NCI-H446 (cell line): ENCODE data around the gene GABRR2.

Experiments
- DNase-seq, 2 experiments: peaks; one replicate each; lab custom pipeline; 2025; lab: John Stamatoyannopoulos, UW

GABRR2 gene

GRCh38 chr6:89315249-89315885 is at the start of gene GABRR2:
Gene GABRR2 (minus strand): TSS chr6:89315299. CDS start chr6:89315165, 134 bp downstream.
- DNase-seq = no peak

DNA sequence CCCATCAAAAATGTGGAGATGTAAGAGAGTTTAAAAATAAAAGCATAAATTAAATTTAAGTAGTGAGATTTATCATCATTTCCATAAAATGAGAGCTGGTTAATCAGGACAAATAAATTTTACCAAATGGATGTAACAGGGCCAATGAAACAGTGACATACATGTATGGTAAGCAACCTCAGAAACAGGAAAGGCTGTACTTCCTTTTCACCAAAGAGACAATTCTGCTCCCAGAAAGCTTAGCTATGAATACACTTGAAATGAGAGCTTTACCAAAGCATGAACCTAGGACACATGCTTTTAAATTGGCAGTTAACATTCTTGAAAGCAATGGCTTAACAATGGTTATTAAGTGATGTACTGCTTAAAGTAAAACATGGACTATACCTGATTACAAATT is 49.5 kb upstream of the GABRR2 start:
- DNase-seq = no peak

- no peak for DNase-seq
Measured at GRCh38 chr6:89361171-89361570, 46.1 kb upstream of the GABRR2 start.

- DNase-seq = no peak
Measured at GRCh38 chr6:89360415-89360999, 45.4 kb upstream of the GABRR2 start.

DNA sequence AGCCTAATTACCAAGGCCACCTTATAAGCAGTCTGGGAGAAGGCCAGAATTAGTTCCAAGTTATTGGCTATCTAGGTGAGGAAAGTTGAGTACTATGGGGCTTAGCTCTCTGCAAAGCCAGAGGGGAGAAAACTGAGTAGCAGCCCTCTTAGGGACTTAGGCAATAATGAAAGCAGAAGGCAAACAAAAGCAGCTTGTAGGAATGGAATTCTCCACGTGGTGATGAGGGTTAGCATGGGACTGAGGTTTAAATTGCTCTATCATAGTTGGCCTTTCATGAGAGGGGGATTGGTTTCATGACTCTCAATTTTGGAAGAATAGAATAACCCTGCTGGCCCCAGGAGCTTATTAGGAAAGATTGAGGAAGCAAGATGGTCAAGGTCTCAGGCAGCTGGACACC is 44.5 kb upstream of the GABRR2 start:
- no peak for DNase-seq

DNA sequence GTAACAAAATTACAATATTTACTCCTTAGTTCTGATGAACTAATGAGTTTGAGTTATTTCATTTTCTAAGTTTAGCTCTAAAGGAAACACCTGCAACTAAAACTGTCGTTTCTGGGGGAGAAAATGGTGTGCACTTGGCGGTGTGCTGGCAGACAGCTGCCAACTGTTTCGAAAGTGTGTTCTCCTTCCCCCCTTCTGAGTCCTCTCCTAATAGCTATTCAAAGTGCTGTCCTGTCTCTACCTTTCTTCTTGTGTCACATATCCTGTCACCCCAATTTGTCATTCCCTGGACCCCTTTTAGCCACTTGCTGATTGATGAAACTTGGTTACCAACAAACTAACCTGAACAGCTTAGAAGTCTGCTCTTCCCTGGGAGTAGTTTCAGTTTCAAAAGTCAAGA is 42.3 kb upstream of the GABRR2 start:
- DNase-seq = no peak

- DNase-seq = no peak
Measured at GRCh38 chr6:89356642-89357170, 41.6 kb upstream of the GABRR2 start.

- DNase-seq = no peak
Measured at GRCh38 chr6:89355511-89356194, 40.6 kb upstream of the GABRR2 start.

DNA sequence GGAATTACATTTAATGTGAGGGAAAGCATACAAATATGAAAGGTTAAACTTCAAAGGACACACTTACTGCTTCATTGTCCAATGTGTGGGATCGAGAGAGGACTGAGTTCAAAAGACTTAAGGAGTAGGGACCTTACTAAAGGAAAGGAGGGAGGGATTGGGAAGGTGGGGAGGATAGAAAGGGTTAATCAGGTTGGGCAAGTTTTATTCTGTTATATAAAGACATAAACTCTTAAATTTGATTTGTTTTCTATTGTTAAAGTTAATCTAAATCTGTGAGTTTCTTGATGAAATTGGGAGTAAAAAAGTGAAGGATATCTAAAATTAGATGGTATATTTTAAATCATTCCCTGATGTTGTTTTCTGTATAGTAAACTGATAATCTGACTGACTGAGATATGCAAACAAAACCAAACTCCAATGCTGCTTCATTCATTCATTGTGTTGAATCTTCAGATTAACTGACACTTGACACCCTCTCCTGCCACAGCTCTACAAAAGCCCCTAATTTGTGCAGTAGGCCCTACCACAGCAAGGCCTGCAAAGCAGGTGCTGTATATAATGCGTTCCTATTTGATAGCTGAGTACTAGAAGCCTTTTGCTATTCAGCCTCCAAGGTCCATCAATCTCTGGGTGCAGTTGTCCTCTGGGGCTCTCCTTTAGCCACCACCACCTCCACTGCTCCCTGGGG is 38.7 kb upstream of the GABRR2 start:
- no peak for DNase-seq

DNA sequence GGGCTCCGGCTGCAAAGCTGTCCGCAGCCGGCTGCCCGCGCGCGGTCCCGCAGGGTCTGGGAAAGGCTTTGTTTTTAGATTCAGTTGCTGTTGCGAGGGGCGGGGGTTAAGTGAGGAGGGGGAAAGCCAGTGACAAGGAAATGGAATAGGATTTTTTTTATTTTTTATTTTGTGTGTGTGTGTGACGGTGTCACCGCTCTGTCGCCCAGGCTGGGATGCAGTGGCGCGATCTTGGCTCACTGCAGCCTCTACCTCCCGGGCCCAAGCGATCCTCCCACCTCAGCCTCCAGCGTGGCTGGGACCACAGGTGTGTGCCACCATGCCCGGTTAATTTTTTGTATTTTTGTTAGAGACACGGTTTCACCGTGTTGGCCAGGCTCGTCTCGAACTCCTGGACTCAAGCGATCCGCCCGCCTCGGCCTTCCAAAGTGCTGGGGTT is 38.0 kb upstream of the GABRR2 start:
- DNase-seq = no peak

- peak in 1 of 2 experiments; percentile 72 for DNase-seq
Measured at GRCh38 chr6:89352278-89353117, 37.4 kb upstream of the GABRR2 start, which contains the start of gene UBE2J1. Gene UBE2J1 (minus strand): TSS chr6:89352722. CDS start chr6:89352569, 153 bp downstream.

DNA sequence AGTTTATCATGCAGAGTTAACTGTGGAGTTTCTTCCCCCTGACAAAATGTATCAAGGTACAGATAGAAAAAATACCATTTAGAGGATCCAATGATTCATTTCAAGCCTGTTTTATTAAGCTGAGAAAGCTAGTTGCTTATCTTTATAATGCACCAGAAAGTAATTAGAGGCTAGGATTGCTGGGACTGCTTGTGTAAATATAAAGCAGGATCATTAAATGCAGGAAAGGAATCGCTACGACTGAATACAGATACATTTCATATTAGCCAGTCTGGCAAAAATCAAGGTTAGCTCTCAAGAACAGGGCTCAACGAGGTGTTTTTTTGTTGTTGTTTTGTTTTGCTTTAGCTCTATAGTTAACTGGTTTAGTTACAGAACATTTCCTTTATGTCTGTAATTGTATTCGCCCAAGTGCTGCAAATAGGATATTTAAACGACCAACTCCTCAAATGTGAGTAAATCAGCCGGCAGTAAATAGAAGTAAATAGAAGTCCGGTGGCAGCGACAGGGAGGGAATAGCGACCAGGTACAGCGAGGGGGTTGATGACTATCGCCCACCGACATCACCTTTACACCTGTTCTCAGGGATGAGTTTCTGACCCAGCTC is 36.7 kb upstream of the GABRR2 start:
- DNase-seq = no peak

- no peak for DNase-seq
Measured at GRCh38 chr6:89350281-89350966, 35.3 kb upstream of the GABRR2 start.

DNA sequence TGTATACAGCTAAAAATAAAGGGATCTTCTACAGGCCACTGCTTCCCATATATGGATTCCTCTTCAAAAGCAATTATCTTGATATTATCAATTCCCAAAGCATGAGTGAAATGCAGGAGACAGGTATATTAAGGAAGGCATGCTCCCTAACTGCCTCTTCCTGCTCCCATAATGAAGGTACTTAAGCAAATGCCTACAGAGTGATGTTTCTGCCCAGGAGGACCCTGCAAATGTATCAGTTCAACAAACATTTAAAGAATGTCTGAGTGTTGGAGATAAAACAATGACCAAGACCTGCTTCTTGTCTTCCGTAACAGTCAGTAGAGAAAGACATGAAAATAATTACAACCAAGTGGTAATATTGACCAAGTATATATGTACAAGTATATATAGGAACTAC is 33.3 kb upstream of the GABRR2 start:
- no peak for DNase-seq

DNA sequence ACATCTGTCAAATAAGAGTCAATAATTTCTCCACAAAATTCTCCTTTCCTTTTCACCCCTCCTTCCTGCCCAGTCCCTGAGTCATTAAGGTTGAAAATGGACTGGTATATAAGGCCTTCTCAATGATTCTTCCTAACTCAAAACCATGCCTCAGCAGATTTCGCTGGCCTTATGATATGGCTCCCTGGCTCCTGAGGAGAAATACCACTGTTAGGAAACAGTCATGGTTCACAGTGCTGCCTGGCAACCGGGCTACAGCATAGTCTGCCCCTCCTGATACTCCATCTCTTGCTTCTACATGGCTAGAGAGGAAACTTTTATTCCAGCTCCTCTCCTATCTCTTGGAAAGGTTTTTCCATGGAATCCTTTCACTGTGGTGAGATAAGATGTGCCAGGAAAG is 32.7 kb upstream of the GABRR2 start:
- DNase-seq = no peak

DNA sequence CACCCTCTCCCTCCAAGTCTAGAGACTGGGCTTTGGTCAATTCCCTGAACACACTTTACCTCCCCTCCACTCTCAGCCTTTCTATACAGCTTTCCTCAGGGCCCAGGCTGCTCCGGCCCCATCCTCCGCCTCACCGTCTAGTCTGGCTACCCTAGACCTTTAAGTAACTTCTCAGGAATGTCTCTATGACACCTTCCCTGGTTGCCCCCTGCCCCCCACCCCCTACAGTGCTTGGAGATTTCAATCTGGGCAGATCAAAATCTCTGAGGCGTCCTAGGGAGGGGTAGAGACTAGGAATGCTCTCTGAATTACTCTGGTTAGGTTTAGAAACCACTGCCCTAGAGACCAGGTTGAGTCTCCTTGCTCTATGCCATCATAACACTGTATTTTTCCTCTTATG is 31.3 kb upstream of the GABRR2 start:
- no peak for DNase-seq

DNA sequence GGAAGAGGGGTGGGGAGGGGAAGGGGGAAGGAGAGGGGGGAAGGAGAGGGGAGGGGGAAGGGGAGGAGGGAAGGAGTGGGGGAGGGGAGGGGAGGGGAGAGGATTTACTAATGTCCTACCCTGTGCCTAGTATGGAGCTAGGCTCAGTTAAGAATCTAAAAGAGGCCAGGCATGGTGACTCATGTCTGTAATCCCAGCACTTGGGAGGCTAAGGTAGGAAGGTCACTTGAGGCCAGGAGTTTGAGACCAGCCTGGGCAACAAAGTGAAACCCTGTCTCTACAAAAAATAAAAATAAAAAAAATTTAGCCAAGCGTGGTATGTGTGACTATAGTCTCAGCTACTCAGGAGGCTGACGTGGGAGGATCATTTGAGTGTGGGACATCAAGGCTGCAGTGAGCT is 24.5 kb upstream of the GABRR2 start:
- DNase-seq = no peak

DNA sequence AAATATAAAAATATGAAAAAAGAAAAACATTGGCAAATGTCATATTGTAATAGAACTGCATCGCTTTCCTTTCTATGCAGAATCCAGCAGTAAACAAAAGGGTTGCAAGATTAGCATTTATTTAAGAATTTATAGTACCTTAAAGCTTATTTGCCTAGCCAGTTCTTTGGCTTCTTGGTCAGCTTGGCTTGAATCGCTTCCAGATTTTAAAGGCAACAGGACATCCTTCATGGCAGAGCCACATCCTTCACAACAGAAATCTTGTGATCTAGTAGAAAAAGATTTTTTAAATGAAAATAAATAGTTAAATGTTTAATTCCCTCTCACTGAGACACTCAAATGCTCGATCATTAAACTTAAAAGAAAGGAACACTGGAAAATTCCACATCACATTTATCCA is 20.1 kb upstream of the GABRR2 start:
- DNase-seq = no peak

GRCh38 chr6:89330910-89331309 is 15.8 kb upstream of the GABRR2 start:
- DNase-seq = no peak

DNA sequence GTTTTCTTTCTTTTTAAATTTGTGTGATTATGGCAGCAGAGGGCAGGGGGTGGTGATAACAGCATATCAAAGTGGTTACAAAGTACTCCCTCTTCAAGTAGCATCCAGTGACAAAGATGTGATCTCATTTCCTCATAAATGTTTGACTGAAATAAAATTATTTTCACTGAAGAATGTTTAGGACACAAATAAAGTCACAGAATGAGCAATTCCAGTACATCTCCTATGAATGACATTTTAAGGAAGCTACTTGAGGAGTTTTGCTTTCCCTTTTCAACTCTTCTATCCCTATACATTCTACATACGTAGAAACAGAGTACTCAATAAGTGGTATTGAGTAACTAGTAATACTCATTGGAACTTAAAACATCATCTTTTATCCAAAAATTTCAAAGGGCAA is 13.9 kb upstream of the GABRR2 start:
- DNase-seq = no peak

DNA sequence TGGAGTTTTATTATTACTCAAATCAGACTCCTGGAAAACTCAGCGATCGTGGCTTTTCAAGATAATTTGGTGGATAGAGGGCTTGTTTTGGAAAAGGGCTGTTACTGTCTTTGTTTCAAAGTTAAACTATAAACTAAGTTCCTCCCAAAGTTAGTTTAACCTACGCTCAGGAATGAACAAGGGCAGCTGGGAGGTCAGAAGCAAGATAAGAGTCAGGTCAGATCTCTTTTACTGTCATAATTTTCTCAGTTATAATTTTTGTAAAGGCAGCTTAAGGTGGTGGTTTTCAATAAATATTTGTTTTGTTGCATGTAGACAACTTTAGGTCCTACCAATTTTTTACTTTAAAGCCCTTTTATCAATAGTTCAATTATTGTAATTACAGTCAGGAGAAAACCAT is 9.2 kb upstream of the GABRR2 start:
- DNase-seq = no peak
